Motor neuron (in vitro differentiated cells): Measurements from ENCODE around the gene F13A1. TPM values are rescaled to one million over a fixed set of nuclear protein-coding genes. Genes with fewer than 3 reads are reported as not detected.
A peak's percentile ranks its signal among the peaks of the same experiment; 100 is the strongest.

Experiments used
- ATAC-seq, 8 experiments: fragments of 200-7000 bp; cut with Tn5 transposase; replicated peaks in 6 of 8; 2 replicates each; pipeline ENCODE4 v1.8.0; 2021; ENCODE audit warnings: mild to moderate bottlenecking in 8 of 8, moderate library complexity in 8 of 8
- H3K27ac ChIP-seq, 2 donors: fragments of 250-450 bp; sonication (Bioruptor Pico); 2 replicates each; pipeline ENCODE4 v1.9.0; 2021; ENCODE audit warnings: antibody characterized with exemption in 2 of 2, mild to moderate bottlenecking in 2 of 2, moderate library complexity in 1 of 2
- H3K4me1 ChIP-seq, 2 donors: fragments of 250-450 bp; sonication (Bioruptor Pico); replicated peaks in 1 of 2; 2 replicates each; pipeline ENCODE4 v1.6.1; 2021; ENCODE audit warnings: antibody characterized with exemption in 2 of 2, mild to moderate bottlenecking in 2 of 2, moderate library complexity in 1 of 2
- H3K4me3 ChIP-seq, 5 donors: fragments of 250-450 bp; sonication (Bioruptor Pico); 2 replicates each; pipeline ENCODE4 v1.9.0; 2021; ENCODE audit warnings: antibody characterized with exemption in 5 of 5, mild to moderate bottlenecking in 5 of 5, moderate library complexity in 4 of 5
- WGBS, 10 experiments: fragments of 450-650 bp; shearing (Covaris generic); methylation state at CpG; one replicate each; pipeline ENCODE4 v1.0.0; 2022; 5-methylcytosine and 5-hydroxymethylcytosine counted together
- in situ Hi-C, 9 experiments: fragments of 400-800 bp; cut with MboI; loops; one replicate each; pipeline ENCODE4 v1.15.0; 2021; ENCODE audit warnings: low sequenced_read_pairs in 9 of 9, low pct_unique_long_range_greater_than_20kb in 2 of 9; ENCODE audit not compliant: unreplicated experiment in 9 of 9
- total RNA-seq, 8 experiments: library from RNA; unstranded; fragments of 300-600 nt; gene quantifications; 2 replicates each; pipeline versions ENCODE4 v1.2.3 to v1.2.4, GENCODE V29; 2022

The F13A1 gene
- 1 to 10 TPM in 1 of 8 experiments, under 1 TPM in 4, not detected in 3; 0.09 to 1.4 (median 0.22) TPM for total RNA-seq

- ATAC-seq, result peak in 1 of 8 experiments; percentile 29
- H3K27ac ChIP-seq, result no peak within 1 kb of the TSS
- no peak within 1 kb of the TSS for H3K4me3 ChIP-seq
- peaks cover 3 to 5% of the 10 kb centered on the region in 2 donors for H3K4me1 ChIP-seq
- WGBS, 10 experiments, result 12 to 40% (median 25%) methylated on average over 1 to 11 of the region's 39 CpGs; no CpG with 5 or more reads in 6 of the 10 experiments
- in situ Hi-C loops, result no loop called here
Observed at GRCh38 chr6:6319952-6320811, at the start of gene F13A1. Gene F13A1, minus strand, starts transcription at chr6:6320662. Its CDS starts 1,998 bp downstream, at chr6:6318664.

DNA sequence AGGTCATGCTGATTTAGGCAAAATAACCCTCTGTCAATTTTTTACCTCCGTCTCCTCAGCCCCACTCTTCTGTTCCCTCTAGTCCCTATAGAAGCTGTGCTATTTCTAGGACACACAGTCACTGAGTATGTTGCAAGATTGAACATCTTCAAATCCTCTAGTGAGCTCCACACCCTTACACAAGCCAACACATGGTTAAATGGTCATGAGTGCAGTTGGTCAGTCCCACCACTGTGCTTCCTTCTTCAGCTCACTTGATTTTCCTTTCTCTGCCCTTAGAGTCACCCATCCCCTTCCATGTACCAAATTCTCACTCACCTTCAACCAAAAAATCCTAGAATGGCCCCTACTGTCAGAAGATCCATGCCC lies 48.2 kb upstream of the F13A1 start:
- H3K4me3 ChIP-seq, result no peak overlapping the region
- no peak for ATAC-seq
- H3K4me1 ChIP-seq, result no peaks in the 10 kb centered on the region
- 29 to 100% (median 100%) methylated on average over 1 of the region's 1 CpG; no CpG with 5 or more reads in 6 of the 10 experiments for WGBS, 10 experiments
- in situ Hi-C loops, result no loop called here
- no peak overlapping the region for H3K27ac ChIP-seq

- Histone ChIP-seq H3K4me3 (no peak overlapping the region), H3K4me1 (no peaks in the 10 kb centered on the region), H3K27ac (no peak overlapping the region)
- in situ Hi-C loops, result no loop called here
- 50 to 100% (median 80%) methylated on average over 1 to 3 of the region's 3 CpGs; no CpG with 5 or more reads in 1 of the 10 experiments for WGBS, 10 experiments
- ATAC-seq, result no peak
Observed at GRCh38 chr6:6368040-6368683, 47.7 kb upstream of the F13A1 start.

GRCh38 chr6:6366803-6367202 lies 46.3 kb upstream of the F13A1 start:
- in situ Hi-C loops, result no loop called here
- no peak overlapping the region for H3K4me3 ChIP-seq
- ATAC-seq, result no peak
- H3K27ac ChIP-seq, result no peak overlapping the region
- H3K4me1 ChIP-seq, result no peaks in the 10 kb centered on the region
- 0 to 85% (median 45%) methylated on average over 1 to 8 of the region's 8 CpGs for WGBS, 10 experiments

DNA sequence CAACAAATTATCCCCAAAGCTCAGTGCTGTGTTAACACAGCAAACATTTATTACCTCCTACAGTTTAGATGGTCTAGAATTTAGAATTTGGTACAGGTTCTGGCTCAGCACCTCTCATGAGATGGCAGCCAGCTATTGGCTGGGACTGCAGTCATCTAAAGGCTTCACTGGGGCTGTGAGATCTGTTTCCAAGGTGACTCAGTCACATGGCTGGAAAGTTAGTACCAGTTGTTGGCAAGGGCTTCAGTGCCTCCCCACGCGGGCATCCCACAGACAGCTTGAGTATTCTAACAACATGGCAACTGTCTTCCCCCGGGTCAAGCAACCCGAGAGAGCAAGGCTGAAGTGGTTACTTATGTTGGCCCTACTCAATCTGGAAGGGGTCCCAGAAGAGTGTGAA lies 44.8 kb upstream of the F13A1 start:
- in situ Hi-C loops, result no loop called here
- no peak for ATAC-seq
- 60 to 100% (median 80%) methylated on average over 1 to 4 of the region's 4 CpGs; no CpG with 5 or more reads in 3 of the 10 experiments for WGBS, 10 experiments
- no peak overlapping the region for H3K27ac ChIP-seq
- H3K4me3 ChIP-seq, result no peak overlapping the region
- H3K4me1 ChIP-seq, result no peaks in the 10 kb centered on the region

GRCh38 chr6:6362056-6362840 lies 41.8 kb upstream of the F13A1 start:
- H3K4me1 ChIP-seq, result peaks cover 0 to 7% of the 10 kb centered on the region in 2 donors
- no peak overlapping the region for H3K4me3 ChIP-seq
- in situ Hi-C loops, result no loop called here
- WGBS, 10 experiments, result 0 to 75% (median 50%) methylated on average over 1 to 5 of the region's 5 CpGs
- no peak overlapping the region for H3K27ac ChIP-seq
- ATAC-seq, result peak in 2 of 8 experiments; percentile 79 to 92

GRCh38 chr6:6357530-6357929 lies 37.1 kb upstream of the F13A1 start:
- peak in 1 of 8 experiments; percentile 46 for ATAC-seq
- no peak overlapping the region for H3K27ac ChIP-seq
- peaks cover 0 to 12% of the 10 kb centered on the region in 2 donors for H3K4me1 ChIP-seq
- in situ Hi-C loops, result no loop called here
- H3K4me3 ChIP-seq, result no peak overlapping the region
- WGBS, 10 experiments, result 0 to 92% (median 76%) methylated on average over 1 to 3 of the region's 3 CpGs; no CpG with 5 or more reads in 1 of the 10 experiments

- peak in 3 of 8 experiments; percentile 48 to 88 (median 59) for ATAC-seq
- WGBS, 10 experiments, result 13 to 100% (median 52%) methylated on average over 1 to 4 of the region's 6 CpGs
- Histone ChIP-seq H3K27ac (no peak overlapping the region), H3K4me3 (no peak overlapping the region), H3K4me1 (peaks cover 0 to 12% of the 10 kb centered on the region in 2 donors)
- in situ Hi-C loops, result no loop called here
Observed at GRCh38 chr6:6357032-6357431, 36.6 kb upstream of the F13A1 start.

DNA sequence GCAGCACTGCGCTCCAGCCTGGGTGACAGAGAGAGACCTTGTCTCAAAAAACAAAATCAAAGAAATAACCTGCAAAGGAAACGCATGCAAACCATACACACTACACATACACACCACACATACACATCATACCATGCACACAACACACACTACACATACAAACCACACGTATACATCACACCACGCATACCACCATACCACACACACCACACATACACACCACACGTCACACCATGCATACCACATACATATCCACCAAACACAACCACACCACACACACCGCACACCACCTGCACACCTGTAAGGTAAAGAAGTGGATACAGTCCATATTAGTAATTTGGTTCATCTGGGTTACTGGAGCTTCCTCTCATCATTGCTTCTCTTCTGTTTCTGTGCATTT lies 32.3 kb upstream of the F13A1 start:
- Histone ChIP-seq H3K27ac (no peak overlapping the region), H3K4me3 (no peak overlapping the region)

GRCh38 chr6:6351511-6352025 lies 31.1 kb upstream of the F13A1 start:
- H3K4me3 ChIP-seq, result no peak overlapping the region
- no peak overlapping the region for H3K27ac ChIP-seq
- no peak for ATAC-seq
- in situ Hi-C loops, result no loop called here
- no peaks in the 10 kb centered on the region for H3K4me1 ChIP-seq
- 22 to 100% (median 77%) methylated on average over 2 to 4 of the region's 6 CpGs; no CpG with 5 or more reads in 2 of the 10 experiments for WGBS, 10 experiments

More for the DNA sequence above, 32.3 kb upstream of the F13A1 start:
- peaks cover 0 to 10% of the 10 kb centered on the region in 2 donors for H3K4me1 ChIP-seq
- in situ Hi-C loops, result no loop called here
- ATAC-seq, result no peak
- WGBS, 10 experiments, result 80 to 100% methylated on average over 1 to 3 of the region's 6 CpGs; no CpG with 5 or more reads in 8 of the 10 experiments

DNA sequence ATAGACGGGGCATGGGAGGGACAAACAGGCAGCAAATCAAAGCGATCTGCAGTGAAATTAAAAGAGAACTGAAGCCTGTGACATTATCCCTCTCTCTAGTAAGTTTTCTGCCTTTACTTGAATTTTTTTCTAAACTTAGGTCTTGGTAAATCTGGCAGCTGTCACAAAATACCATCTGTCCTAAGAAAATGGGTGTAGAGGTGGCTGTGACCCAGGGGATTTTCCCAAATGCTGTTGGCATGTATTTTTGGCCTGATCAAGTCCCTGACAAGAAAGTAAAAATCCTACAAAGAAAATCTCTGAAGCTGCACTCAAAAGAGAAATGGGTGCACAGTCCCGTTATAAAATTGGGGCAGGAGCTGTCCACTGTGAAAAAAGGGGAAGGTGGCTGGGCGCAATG lies 30.2 kb upstream of the F13A1 start:
- in situ Hi-C loops, result no loop called here
- WGBS, 10 experiments, result 13 to 96% (median 66%) methylated on average over 1 to 4 of the region's 4 CpGs; no CpG with 5 or more reads in 4 of the 10 experiments
- H3K27ac ChIP-seq, result no peak overlapping the region
- H3K4me1 ChIP-seq, result no peaks in the 10 kb centered on the region
- H3K4me3 ChIP-seq, result no peak overlapping the region
- ATAC-seq, result no peak

- H3K4me3 ChIP-seq, result no peak overlapping the region
Observed at GRCh38 chr6:6348256-6348655, 27.8 kb upstream of the F13A1 start.

More at GRCh38 chr6:6348256-6348655, 27.8 kb upstream of the F13A1 start:
- Histone ChIP-seq H3K27ac (no peak overlapping the region), H3K4me1 (no peaks in the 10 kb centered on the region)
- no peak for ATAC-seq
- in situ Hi-C loops, result no loop called here
- WGBS, 10 experiments, result 0 to 100% (median 74%) methylated on average over 1 to 5 of the region's 5 CpGs
